K562 (cell line): ENCODE data around the gene NBPF3. TPM values are rescaled to one million over a fixed set of nuclear protein-coding genes. Genes with fewer than 3 reads are reported as not detected.

ENCODE experiments used
- ATAC-seq: fragments of 200-7000 bp; cut with Tn5 transposase; 3 replicates; pipeline ENCODE4 v1.9.1; 2020; ENCODE audit warnings: moderate library complexity
- BruUV-seq: library from RNA; stranded (reverse); fragments of 400-500 nt; replicated peaks from 2 replicates; lab custom pipeline; 2021; lab: Mats Ljungman, UMichigan
- CTCF ChIA-PET: fragments of 300-600 bp; formaldehyde crosslinking; extraction: SDS; loops from one replicate; lab custom pipeline; 2021; ENCODE audit warnings: low intra/inter-chr PET ratio; lab: Yijun Ruan, JAX
- POLR2A ChIA-PET: fragments of 300-600, 350-650 bp; sonication (Branson Sonifier 250); formaldehyde crosslinking; extraction: SDS; loops from one replicate; lab custom pipeline; 2021; ENCODE audit warnings: antibody characterized with exemption, inconsistent platforms; lab: Yijun Ruan, JAX
- DNase-seq, 4 experiments: peaks; one replicate each; pipeline versions ENCODE4 v3.0.0 to v3.0.0-alpha.2; 2011 to 2018; ENCODE audit warnings: low spot score in 3 of 4, mixed read lengths in 3 of 4; ENCODE audit errors: extremely low read depth in 1 of 4
- FAIRE-seq: peaks from 2 replicates; lab custom pipeline; 2011; peaks lifted over from hg19 to GRCh38; lab: Jason Lieb, UNC
- H2AFZ ChIP-seq: 2 replicates; pipeline ENCODE4 v1.6.0; 2011; ENCODE audit warnings: low read depth, low read length, control low read depth, inconsistent platforms
- H3K27ac ChIP-seq: fragments of 200-600 bp; 3 replicates; pipeline ENCODE4 v1.8.0; 2011; ENCODE audit warnings: low read depth, mild to moderate bottlenecking, control low read depth, inconsistent platforms, low read length, moderate library complexity, mixed read lengths; ENCODE audit errors: extremely low read depth
- H3K27me3 ChIP-seq, 2 experiments: fragments of 300-600 bp in 1 of 2; 2 replicates in 1 of 2; 3 replicates in 1 of 2; pipeline versions ENCODE4 v1.6.0 to v1.8.0; 2011; ENCODE audit warnings: inconsistent platforms in 2 of 2, low read length in 2 of 2, mild to moderate bottlenecking in 1 of 2, mixed read lengths in 1 of 2, moderate library complexity in 1 of 2; ENCODE audit not compliant: control insufficient read depth in 2 of 2, insufficient read depth in 2 of 2
- H3K36me3 ChIP-seq: fragments of 300-600 bp; 3 replicates; pipeline ENCODE4 v1.8.0; 2011; ENCODE audit warnings: mild to moderate bottlenecking, low read length, inconsistent platforms; ENCODE audit not compliant: control insufficient read depth, insufficient read depth
- H3K4me1 ChIP-seq, 2 experiments: fragments of 200-600 bp in 1 of 2; replicated peaks in 1 of 2; 2 replicates in 1 of 2; 3 replicates in 1 of 2; pipeline versions ENCODE4 v1.5.1 to v1.8.0; 2011; ENCODE audit warnings: inconsistent platforms in 2 of 2, low read length in 2 of 2, mild to moderate bottlenecking in 1 of 2, mixed read lengths in 1 of 2, moderate library complexity in 1 of 2; ENCODE audit not compliant: control insufficient read depth in 2 of 2, insufficient read depth in 2 of 2
- H3K4me2 ChIP-seq: 2 replicates; pipeline ENCODE4 v1.6.1; 2011; ENCODE audit warnings: low read length, control low read depth, inconsistent platforms, mixed read lengths; ENCODE audit not compliant: insufficient read depth
- H3K4me3 ChIP-seq: fragments of 200-600 bp; sonication (generic), shearing (Covaris generic); 2 replicates; pipeline ENCODE4 v1.5.1; 2016; ENCODE audit warnings: control low read depth, inconsistent platforms
- H3K79me2 ChIP-seq: fragments of 200-600 bp; 3 replicates; pipeline ENCODE4 v1.8.0; 2011; ENCODE audit warnings: low read length, inconsistent platforms; ENCODE audit not compliant: control insufficient read depth, insufficient read depth
- H3K9ac ChIP-seq, 2 experiments: 2 replicates each; pipeline versions ENCODE4 v1.6.0 to v1.6.1; 2011; ENCODE audit warnings: low read depth in 2 of 2, low read length in 2 of 2, control low read depth in 1 of 2, inconsistent platforms in 1 of 2, mild to moderate bottlenecking in 1 of 2, mixed read lengths in 1 of 2; ENCODE audit not compliant: insufficient read depth in 1 of 2
- H3K9me1 ChIP-seq: one replicate; pipeline ENCODE4 v1.6.0; 2011; ENCODE audit warnings: inconsistent platforms, mild to moderate bottlenecking, low read length, moderate library complexity; ENCODE audit not compliant: control insufficient read depth, insufficient read depth
- H3K9me3 ChIP-seq: replicated peaks from 2 replicates; pipeline ENCODE4 v1.5.1; 2011; ENCODE audit warnings: low read depth, low read length, inconsistent platforms; ENCODE audit not compliant: control insufficient read depth, insufficient read depth
- H4K20me1 ChIP-seq: replicated peaks from 2 replicates; pipeline ENCODE4 v1.6.1; 2011; ENCODE audit warnings: low read length, inconsistent platforms, mixed read lengths; ENCODE audit not compliant: control insufficient read depth, insufficient read depth
- ASH1L ChIP-seq: fragments of 450-650 bp; IDR thresholded peaks from 2 replicates; pipeline ENCODE4 v1.6.1; 2018; ENCODE audit warnings: borderline replicate concordance, mild to moderate bottlenecking, low read depth; ENCODE audit not compliant: partially characterized antibody
- WGBS: fragments of 100-300 bp; shearing (Covaris generic); methylation state at CpG from one replicate; pipeline ENCODE4 v1.1.6; 2016; ENCODE audit warnings: low coverage, mixed read lengths; ENCODE audit not compliant: insufficient coverage; ENCODE audit errors: missing lambda C conversion rate; 5-methylcytosine and 5-hydroxymethylcytosine counted together
- in situ Hi-C: fragments of 300-500 bp; cut with MboI; formaldehyde crosslinking; loops from 4 replicates; pipeline ENCODE4 v1.15.0; 2018; ENCODE audit warnings: inconsistent platforms, mixed read lengths
- intact Hi-C: fragments of 100-400 bp; cut with micrococcal nuclease; formaldehyde crosslinking; loops from 2 replicates; pipeline ENCODE4 v1.14.2; 2022
- polyA plus RNA-seq, 8 experiments: library from polyadenylated mRNA; depleted of rRNA in 4 of 8; stranded (reverse) in 5 of 8; unstranded in 3 of 8; fragments of >200 nt; fragmentation: Nextera tagmentation in 2 of 8; fragmentation: Illumina TruSeq in 1 of 8; extraction: Ambion mirVana in 2 of 8; extraction: Trizol in 1 of 8; gene quantifications; 2 replicates each; pipeline versions ENCODE4 v1.2.1 to v1.2.3, GENCODE V29; 2011 to 2014; ENCODE audit warnings: inconsistent platforms in 1 of 8, missing spikeins in 1 of 8
- total RNA-seq, 7 experiments: library from RNA; depleted of rRNA in 6 of 7; stranded (reverse); fragments of >200 nt in 6 of 7; fragmentation: Illumina TruSeq in 2 of 7; extraction: Trizol in 2 of 7; gene quantifications; 2 replicates each; pipeline versions ENCODE4 v1.2.1 to v1.2.3, GENCODE V29; 2011 to 2021; ENCODE audit warnings: low replicate concordance in 1 of 7
- TF ChIP-seq, protein P1 (sequence below), 2 experiments: IDR thresholded peaks in 1 of 2; conservative IDR thresholded peaks in 1 of 2; 2 replicates each; pipeline ENCODE4 v1.6.1; 2016; ENCODE audit warnings: low read depth in 2 of 2, mild to moderate bottlenecking in 1 of 2, missing compliant biosample characterization in 1 of 2, missing genetic modification characterization in 1 of 2, moderate library complexity in 1 of 2
- TF ChIP-seq, protein P2 (sequence below): sonication (generic); formaldehyde crosslinking; IDR thresholded peaks from 2 replicates; pipeline ENCODE4 v1.8.0; 2022; ENCODE audit warnings: mild to moderate bottlenecking, missing genetic modification reagents
- TF ChIP-seq, protein P3 (sequence below), 2 experiments: fragments of 450-650 bp; IDR thresholded peaks; 2 replicates each; pipeline ENCODE4 v1.6.1; 2018; ENCODE audit warnings: mild to moderate bottlenecking in 2 of 2, low read depth in 1 of 2; ENCODE audit not compliant: partially characterized antibody in 2 of 2
- TF ChIP-seq, protein P4 (sequence below): sonication (generic); formaldehyde crosslinking; IDR thresholded peaks from 2 replicates; pipeline ENCODE4 v1.8.1; 2022; ENCODE audit warnings: missing genetic modification reagents

The NBPF3 gene
- total and polyA plus RNA-seq, 9 of the 15 experiments (the other 6 are each of a cell fraction or from before 2014, with no cell fraction given), result 1.5 to 7.3 (median 5.4) TPM

- intact Hi-C loops (loop anchor here (5.0 kb wide), 1 partner anchor 61 kb away; no protein-coding TSS in a partner anchor), in situ Hi-C loops (no loop called here)
- Histone ChIP-seq H3K27me3 (no peaks in the 10 kb centered on the region), H3K9ac (no peak overlapping the region), H3K4me2 (no peak overlapping the region), H3K79me2 (no peaks in the 10 kb centered on the region), H3K27ac (no peak overlapping the region), H3K9me1 (no peaks in the 10 kb centered on the region), H4K20me1 (no peaks in the 10 kb centered on the region), H2AFZ (no peak overlapping the region), H3K4me3 (no peak overlapping the region), H3K9me3 (no peaks in the 10 kb centered on the region), H3K36me3 (no peaks in the 10 kb centered on the region), H3K4me1 (peaks cover 9 to 18% of the 10 kb centered on the region in 2 experiments; a peak in 4 of 5 replicates)
- ATAC-seq (no peak), FAIRE-seq (no peak), DNase-seq (no peak)
- WGBS, result 79% methylated on average over 3 of the region's 4 CpGs
- no TSS peak for BruUV-seq
- POLR2A ChIA-PET, result interaction anchor here (0.8 kb wide), 1 partner anchor 65 kb away, joined by 3 read pairs; no protein-coding TSS in a partner anchor
- CTCF ChIA-PET, result no interaction called here
- TF ChIP-seq, protein P1, sequence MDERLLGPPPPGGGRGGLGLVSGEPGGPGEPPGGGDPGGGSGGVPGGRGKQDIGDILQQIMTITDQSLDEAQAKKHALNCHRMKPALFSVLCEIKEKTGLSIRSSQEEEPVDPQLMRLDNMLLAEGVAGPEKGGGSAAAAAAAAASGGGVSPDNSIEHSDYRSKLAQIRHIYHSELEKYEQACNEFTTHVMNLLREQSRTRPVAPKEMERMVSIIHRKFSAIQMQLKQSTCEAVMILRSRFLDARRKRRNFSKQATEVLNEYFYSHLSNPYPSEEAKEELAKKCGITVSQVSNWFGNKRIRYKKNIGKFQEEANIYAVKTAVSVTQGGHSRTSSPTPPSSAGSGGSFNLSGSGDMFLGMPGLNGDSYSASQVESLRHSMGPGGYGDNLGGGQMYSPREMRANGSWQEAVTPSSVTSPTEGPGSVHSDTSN (CRISPR knock-in tag; IDR thresholded peaks at IDR 0.05; ENCODE audit: low read depth), result no peak
- TF ChIP-seq, protein P1 (tag; conservative IDR thresholded peaks at IDR 0.05; ENCODE audit: low read depth), result no peak
- TF ChIP-seq ASH1L, result no peak
- TF ChIP-seq, protein P2, sequence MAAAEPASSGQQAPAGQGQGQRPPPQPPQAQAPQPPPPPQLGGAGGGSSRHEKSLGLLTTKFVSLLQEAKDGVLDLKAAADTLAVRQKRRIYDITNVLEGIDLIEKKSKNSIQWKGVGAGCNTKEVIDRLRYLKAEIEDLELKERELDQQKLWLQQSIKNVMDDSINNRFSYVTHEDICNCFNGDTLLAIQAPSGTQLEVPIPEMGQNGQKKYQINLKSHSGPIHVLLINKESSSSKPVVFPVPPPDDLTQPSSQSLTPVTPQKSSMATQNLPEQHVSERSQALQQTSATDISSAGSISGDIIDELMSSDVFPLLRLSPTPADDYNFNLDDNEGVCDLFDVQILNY (CRISPR knock-in tag), result no peak
- TF ChIP-seq, protein P3, sequence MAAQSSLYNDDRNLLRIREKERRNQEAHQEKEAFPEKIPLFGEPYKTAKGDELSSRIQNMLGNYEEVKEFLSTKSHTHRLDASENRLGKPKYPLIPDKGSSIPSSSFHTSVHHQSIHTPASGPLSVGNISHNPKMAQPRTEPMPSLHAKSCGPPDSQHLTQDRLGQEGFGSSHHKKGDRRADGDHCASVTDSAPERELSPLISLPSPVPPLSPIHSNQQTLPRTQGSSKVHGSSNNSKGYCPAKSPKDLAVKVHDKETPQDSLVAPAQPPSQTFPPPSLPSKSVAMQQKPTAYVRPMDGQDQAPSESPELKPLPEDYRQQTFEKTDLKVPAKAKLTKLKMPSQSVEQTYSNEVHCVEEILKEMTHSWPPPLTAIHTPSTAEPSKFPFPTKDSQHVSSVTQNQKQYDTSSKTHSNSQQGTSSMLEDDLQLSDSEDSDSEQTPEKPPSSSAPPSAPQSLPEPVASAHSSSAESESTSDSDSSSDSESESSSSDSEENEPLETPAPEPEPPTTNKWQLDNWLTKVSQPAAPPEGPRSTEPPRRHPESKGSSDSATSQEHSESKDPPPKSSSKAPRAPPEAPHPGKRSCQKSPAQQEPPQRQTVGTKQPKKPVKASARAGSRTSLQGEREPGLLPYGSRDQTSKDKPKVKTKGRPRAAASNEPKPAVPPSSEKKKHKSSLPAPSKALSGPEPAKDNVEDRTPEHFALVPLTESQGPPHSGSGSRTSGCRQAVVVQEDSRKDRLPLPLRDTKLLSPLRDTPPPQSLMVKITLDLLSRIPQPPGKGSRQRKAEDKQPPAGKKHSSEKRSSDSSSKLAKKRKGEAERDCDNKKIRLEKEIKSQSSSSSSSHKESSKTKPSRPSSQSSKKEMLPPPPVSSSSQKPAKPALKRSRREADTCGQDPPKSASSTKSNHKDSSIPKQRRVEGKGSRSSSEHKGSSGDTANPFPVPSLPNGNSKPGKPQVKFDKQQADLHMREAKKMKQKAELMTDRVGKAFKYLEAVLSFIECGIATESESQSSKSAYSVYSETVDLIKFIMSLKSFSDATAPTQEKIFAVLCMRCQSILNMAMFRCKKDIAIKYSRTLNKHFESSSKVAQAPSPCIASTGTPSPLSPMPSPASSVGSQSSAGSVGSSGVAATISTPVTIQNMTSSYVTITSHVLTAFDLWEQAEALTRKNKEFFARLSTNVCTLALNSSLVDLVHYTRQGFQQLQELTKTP (IDR thresholded peaks at IDR 0.05; ENCODE audit: low read depth in 1 of 2, partially characterized antibody in 2 of 2), result no peak
- TF ChIP-seq, protein P4, sequence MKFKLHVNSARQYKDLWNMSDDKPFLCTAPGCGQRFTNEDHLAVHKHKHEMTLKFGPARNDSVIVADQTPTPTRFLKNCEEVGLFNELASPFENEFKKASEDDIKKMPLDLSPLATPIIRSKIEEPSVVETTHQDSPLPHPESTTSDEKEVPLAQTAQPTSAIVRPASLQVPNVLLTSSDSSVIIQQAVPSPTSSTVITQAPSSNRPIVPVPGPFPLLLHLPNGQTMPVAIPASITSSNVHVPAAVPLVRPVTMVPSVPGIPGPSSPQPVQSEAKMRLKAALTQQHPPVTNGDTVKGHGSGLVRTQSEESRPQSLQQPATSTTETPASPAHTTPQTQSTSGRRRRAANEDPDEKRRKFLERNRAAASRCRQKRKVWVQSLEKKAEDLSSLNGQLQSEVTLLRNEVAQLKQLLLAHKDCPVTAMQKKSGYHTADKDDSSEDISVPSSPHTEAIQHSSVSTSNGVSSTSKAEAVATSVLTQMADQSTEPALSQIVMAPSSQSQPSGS (CRISPR knock-in tag), result no peak
Observed at GRCh38 chr1:21391497-21391896, 48.4 kb upstream of the NBPF3 start.
